ENCODE results near the gene LSM8.

The LSM8 gene

GRCh38 chr7:118152149-118152548 lies 31.8 kb upstream of the LSM8 start:
- DNase-seq (ENCODE audit: low read depth): no peak
- TF ChIP-seq CTCF (IDR thresholded peaks at IDR 0.05; ENCODE audit: control insufficient read depth, insufficient read depth, low read depth, low read length, missing control alignments): no peak
- no peak overlapping the region for H3K4me3 ChIP-seq (ENCODE audit: control insufficient read depth, low read depth, low read length)

GRCh38 chr7:118152654-118153053 lies 31.3 kb upstream of the LSM8 start:
- TF ChIP-seq CTCF (IDR thresholded peaks at IDR 0.05; ENCODE audit: control insufficient read depth, insufficient read depth, low read depth, low read length, missing control alignments): no peak

GRCh38 chr7:118153551-118154177 lies 30.3 kb upstream of the LSM8 start:
- TF ChIP-seq CTCF (IDR thresholded peaks at IDR 0.05; ENCODE audit: control insufficient read depth, insufficient read depth, low read depth, low read length, missing control alignments): peak; percentile 43
- no peak overlapping the region for H3K4me3 ChIP-seq (ENCODE audit: control insufficient read depth, low read depth, low read length)
- no peak for DNase-seq (ENCODE audit: low read depth)

More at GRCh38 chr7:118152654-118153053, 31.3 kb upstream of the LSM8 start:
- H3K4me3 ChIP-seq (ENCODE audit: control insufficient read depth, low read depth, low read length): no peak overlapping the region
- no peak for DNase-seq (ENCODE audit: low read depth)

DNA sequence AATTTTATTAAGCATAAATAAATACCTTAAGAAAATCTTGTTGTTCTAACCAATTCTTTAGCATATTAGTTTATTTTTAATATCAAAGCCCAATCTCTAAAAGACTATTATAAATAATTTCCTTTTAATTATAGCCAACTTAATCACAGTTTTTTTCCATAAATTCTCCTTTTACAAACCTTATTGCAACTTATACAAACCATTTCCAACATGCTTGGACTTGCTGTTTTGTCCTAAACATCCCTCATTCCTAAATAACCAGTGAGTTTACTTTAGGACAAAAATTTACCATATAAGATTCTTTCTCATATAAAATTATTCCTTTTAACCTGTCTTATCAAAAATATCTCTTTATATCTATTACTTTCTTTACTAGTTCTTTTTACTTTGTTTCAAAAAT lies 25.2 kb upstream of the LSM8 start:
- no peak for DNase-seq (ENCODE audit: low read depth)
- no peak for TF ChIP-seq CTCF (IDR thresholded peaks at IDR 0.05; ENCODE audit: control insufficient read depth, insufficient read depth, low read depth, low read length, missing control alignments)
- no peak overlapping the region for H3K4me3 ChIP-seq (ENCODE audit: control insufficient read depth, low read depth, low read length)

DNA sequence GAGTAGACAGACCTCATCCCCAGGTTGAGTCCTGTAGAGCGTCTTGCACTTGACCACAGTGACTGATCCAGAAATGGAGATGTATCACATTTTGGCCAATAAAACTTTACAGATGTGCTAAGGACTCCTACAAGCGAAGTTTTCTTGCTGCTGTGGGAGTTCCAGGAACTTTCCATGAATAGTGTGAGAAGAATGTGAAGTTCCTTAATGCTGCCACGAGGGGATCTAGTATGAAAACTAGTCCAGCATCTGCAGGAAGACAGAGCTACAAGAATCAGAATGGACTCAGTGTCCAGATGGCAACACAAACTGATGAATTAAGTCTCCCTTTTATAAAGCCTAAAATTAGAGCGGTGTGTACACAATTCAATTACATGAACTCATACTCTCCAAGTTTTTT lies 14.8 kb upstream of the LSM8 start:
- no peak for DNase-seq (ENCODE audit: low read depth)
- no peak overlapping the region for H3K4me3 ChIP-seq (ENCODE audit: control insufficient read depth, low read depth, low read length)
- peak; percentile 14 for TF ChIP-seq CTCF (IDR thresholded peaks at IDR 0.05; ENCODE audit: control insufficient read depth, insufficient read depth, low read depth, low read length, missing control alignments)

- TF ChIP-seq CTCF (IDR thresholded peaks at IDR 0.05; ENCODE audit: control insufficient read depth, insufficient read depth, low read depth, low read length, missing control alignments): no peak
- H3K4me3 ChIP-seq (ENCODE audit: control insufficient read depth, low read depth, low read length): no peak overlapping the region
- no peak for DNase-seq (ENCODE audit: low read depth)
Measured at GRCh38 chr7:118175740-118176139, 8.2 kb upstream of the LSM8 start.
